Ishikawa (cell line): ENCODE measurements around the gene ARMS2.

Experiments used
- RAD21 ChIP-seq: IDR thresholded peaks from 2 replicates; pipeline ENCODE4 v1.6.1; 2012; ENCODE audit warnings: low read depth
- TAF1 ChIP-seq: IDR thresholded peaks from 2 replicates; pipeline ENCODE4 v1.6.1; 2012; ENCODE audit warnings: low read depth, mild to moderate bottlenecking
- USF1 ChIP-seq: IDR thresholded peaks from 2 replicates; pipeline ENCODE4 v1.6.1; 2012
- YY1 ChIP-seq: IDR thresholded peaks from 2 replicates; pipeline ENCODE4 v1.6.1; 2012; ENCODE audit warnings: low read depth
- TF ChIP-seq, protein P1 (sequence below): IDR thresholded peaks from 2 replicates; pipeline ENCODE4 v1.6.1; 2012; ENCODE audit warnings: low read depth, mild to moderate bottlenecking
- TF ChIP-seq, protein P2 (sequence below): IDR thresholded peaks from 2 replicates; pipeline ENCODE4 v1.6.1; 2012

DNA sequence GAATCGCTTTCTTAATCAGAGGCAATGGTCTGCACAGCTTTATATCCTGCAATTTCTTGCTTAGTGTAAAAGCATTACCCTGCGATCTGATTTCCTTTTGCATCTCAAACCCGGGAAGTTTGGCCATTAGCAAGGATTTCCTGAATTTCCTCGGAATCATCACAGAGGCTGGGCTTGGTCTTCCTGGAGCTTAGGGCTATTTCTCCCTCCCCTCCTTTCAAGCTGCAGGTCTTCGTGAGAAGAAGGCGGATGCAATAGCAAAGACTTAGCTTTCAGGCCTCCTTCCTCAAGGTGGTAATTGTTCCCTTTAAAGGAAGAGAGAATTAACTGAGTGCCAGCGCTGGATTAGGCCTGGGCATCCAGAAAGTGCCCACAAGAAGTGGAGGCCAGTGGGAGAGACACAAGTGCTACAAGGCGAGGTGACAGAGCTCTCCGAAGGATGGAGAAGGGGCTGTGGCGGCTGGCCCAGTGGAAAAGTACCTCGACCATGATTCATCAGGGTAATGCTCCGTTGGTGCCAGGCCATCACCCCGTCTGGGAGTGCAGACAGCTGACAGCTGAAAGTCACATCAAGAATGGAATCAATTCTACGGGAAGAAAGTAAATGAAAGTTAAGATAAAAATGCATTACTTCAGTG, 4.0 kb upstream of the ARMS2 start:
- TF ChIP-seq, protein P1, sequence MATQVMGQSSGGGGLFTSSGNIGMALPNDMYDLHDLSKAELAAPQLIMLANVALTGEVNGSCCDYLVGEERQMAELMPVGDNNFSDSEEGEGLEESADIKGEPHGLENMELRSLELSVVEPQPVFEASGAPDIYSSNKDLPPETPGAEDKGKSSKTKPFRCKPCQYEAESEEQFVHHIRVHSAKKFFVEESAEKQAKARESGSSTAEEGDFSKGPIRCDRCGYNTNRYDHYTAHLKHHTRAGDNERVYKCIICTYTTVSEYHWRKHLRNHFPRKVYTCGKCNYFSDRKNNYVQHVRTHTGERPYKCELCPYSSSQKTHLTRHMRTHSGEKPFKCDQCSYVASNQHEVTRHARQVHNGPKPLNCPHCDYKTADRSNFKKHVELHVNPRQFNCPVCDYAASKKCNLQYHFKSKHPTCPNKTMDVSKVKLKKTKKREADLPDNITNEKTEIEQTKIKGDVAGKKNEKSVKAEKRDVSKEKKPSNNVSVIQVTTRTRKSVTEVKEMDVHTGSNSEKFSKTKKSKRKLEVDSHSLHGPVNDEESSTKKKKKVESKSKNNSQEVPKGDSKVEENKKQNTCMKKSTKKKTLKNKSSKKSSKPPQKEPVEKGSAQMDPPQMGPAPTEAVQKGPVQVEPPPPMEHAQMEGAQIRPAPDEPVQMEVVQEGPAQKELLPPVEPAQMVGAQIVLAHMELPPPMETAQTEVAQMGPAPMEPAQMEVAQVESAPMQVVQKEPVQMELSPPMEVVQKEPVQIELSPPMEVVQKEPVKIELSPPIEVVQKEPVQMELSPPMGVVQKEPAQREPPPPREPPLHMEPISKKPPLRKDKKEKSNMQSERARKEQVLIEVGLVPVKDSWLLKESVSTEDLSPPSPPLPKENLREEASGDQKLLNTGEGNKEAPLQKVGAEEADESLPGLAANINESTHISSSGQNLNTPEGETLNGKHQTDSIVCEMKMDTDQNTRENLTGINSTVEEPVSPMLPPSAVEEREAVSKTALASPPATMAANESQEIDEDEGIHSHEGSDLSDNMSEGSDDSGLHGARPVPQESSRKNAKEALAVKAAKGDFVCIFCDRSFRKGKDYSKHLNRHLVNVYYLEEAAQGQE = no peak
- no peak for TF ChIP-seq RAD21
- TF ChIP-seq YY1 = no peak
- TF ChIP-seq, protein P2, sequence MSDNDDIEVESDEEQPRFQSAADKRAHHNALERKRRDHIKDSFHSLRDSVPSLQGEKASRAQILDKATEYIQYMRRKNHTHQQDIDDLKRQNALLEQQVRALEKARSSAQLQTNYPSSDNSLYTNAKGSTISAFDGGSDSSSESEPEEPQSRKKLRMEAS = no peak
- TF ChIP-seq USF1 = no peak
- TF ChIP-seq TAF1 = no peak
